ENCODE measurements around the gene PCID2. TPM values are rescaled to one million over a fixed set of nuclear protein-coding genes. Genes with fewer than 3 reads are reported as not detected.

PCID2 gene
- total and polyA plus RNA-seq, 2 of the 13 experiments (the other 11 are each of a cell fraction or from before 2014, with no cell fraction given), result 65.0 to 111 TPM

DNA sequence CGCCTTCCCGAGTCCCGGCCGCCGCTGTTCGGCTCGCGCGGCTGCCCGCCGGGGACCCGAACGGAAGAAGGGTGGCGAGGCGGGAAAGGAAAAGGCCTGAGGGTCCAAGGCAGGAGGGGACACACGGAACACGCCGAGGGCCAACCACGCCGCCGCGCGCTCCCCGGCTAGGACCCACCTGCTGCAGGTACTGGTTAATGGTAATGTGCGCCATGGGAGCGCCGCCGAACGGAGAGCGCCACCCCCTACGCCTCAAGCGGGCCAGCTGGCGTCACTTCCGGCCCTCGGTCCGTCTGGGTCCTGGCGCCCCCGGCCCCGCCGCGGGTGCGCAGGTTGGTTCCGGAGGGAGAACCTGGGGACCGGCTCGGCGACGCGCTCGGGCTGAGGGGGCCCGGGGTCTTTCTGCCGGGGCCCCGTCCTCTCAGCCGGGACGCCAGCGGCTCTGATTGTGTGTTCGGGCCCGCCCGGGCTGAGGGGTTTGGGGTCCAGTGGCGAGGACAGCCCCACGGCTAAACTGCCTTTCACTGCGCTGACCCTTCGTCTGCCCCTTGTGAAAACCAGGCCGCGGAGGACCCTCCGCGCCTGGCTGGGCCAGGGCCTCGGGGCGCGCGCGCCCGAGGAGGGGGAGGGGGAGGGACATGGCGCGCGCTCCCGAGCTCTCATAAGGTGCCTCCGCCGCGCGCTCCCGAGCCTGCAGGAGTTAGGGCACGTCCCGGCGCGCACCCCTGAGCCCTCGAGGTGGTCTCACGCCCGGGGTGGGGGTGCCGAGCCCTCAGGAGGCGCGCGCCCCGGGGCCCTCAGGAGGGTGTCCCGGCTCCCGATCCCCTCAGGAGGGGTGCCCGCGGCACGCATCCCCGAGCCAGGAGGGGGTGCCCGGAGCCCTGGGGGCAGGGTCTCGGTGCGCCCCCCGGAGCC is at the start of gene PCID2 (continued):
- TF ChIP-seq, protein P1, sequence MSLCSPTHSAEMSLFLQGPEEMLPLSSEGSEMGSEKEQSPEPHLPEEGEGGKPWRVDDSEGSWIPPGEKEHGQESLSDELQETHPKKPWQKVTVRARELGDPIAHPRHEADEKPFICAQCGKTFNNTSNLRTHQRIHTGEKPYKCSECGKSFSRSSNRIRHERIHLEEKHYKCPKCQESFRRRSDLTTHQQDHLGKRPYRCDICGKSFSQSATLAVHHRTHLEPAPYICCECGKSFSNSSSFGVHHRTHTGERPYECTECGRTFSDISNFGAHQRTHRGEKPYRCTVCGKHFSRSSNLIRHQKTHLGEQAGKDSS (CRISPR knock-in tag; IDR thresholded peaks at IDR 0.05; ENCODE audit: borderline replicate concordance, low read depth), result peak; percentile 92
- TF ChIP-seq HDAC6 (IDR thresholded peaks at IDR 0.05; ENCODE audit: low read depth, low read length), result no peak
- TF ChIP-seq KAT8 (CRISPR knock-in tag; IDR thresholded peaks at IDR 0.05), result peak; percentile 97
- TF ChIP-seq MAF1 (CRISPR knock-in tag; IDR thresholded peaks at IDR 0.05; ENCODE audit: borderline replicate concordance), result peak; percentile 94
- no peak for TF ChIP-seq JUNB (CRISPR knock-in tag; IDR thresholded peaks at IDR 0.05; ENCODE audit: borderline replicate concordance)
- peak; percentile 68; the same call in 1 of the 2 replicates for TF ChIP-seq ZBTB42 (CRISPR knock-in tag; IDR thresholded peaks at IDR 0.05)
- TF ChIP-seq RFX3 (CRISPR knock-in tag; IDR thresholded peaks at IDR 0.05), result no peak
- no peak for TF ChIP-seq ARNT (IDR thresholded peaks at IDR 0.05)
- TF ChIP-seq ZSCAN30 (CRISPR knock-in tag; IDR thresholded peaks at IDR 0.05), result 0 out of 2 replicates have a peak, but pooled peaks have one; percentile 47
- TF ChIP-seq ZNF614 (CRISPR knock-in tag; IDR thresholded peaks at IDR 0.05; ENCODE audit: borderline replicate concordance), result peak; percentile 97
- peak; percentile 84; the same call in 1 of the 2 replicates for TF ChIP-seq ZNF713 (CRISPR knock-in tag; IDR thresholded peaks at IDR 0.05)
- TF ChIP-seq, protein P2, sequence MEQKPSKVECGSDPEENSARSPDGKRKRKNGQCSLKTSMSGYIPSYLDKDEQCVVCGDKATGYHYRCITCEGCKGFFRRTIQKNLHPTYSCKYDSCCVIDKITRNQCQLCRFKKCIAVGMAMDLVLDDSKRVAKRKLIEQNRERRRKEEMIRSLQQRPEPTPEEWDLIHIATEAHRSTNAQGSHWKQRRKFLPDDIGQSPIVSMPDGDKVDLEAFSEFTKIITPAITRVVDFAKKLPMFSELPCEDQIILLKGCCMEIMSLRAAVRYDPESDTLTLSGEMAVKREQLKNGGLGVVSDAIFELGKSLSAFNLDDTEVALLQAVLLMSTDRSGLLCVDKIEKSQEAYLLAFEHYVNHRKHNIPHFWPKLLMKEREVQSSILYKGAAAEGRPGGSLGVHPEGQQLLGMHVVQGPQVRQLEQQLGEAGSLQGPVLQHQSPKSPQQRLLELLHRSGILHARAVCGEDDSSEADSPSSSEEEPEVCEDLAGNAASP (CRISPR knock-in tag; IDR thresholded peaks at IDR 0.05; ENCODE audit: borderline replicate concordance), result peak; percentile 41; the same call in 1 of the 2 replicates
- TF ChIP-seq ZNF101 (CRISPR knock-in tag; IDR thresholded peaks at IDR 0.05; ENCODE audit: borderline replicate concordance, low read depth), result no peak
- peak; percentile 96 for TF ChIP-seq IRF2 (CRISPR knock-in tag; IDR thresholded peaks at IDR 0.05)
- TF ChIP-seq MEIS1 (CRISPR knock-in tag; IDR thresholded peaks at IDR 0.05; ENCODE audit: borderline replicate concordance), result no peak
- no peak for TF ChIP-seq CC2D1A (CRISPR knock-in tag; IDR thresholded peaks at IDR 0.05)
- no peak for TF ChIP-seq HHEX (CRISPR knock-in tag; IDR thresholded peaks at IDR 0.05)
- peak; percentile 100 for TF ChIP-seq GABPB1 (CRISPR knock-in tag; IDR thresholded peaks at IDR 0.05)
- no peak for TF ChIP-seq ZNF720 (CRISPR knock-in tag; IDR thresholded peaks at IDR 0.05)
- no peak; the same call in 1 of the 2 replicates for TF ChIP-seq MED13 (CRISPR knock-in tag; IDR thresholded peaks at IDR 0.05)
- TF ChIP-seq, protein P3, sequence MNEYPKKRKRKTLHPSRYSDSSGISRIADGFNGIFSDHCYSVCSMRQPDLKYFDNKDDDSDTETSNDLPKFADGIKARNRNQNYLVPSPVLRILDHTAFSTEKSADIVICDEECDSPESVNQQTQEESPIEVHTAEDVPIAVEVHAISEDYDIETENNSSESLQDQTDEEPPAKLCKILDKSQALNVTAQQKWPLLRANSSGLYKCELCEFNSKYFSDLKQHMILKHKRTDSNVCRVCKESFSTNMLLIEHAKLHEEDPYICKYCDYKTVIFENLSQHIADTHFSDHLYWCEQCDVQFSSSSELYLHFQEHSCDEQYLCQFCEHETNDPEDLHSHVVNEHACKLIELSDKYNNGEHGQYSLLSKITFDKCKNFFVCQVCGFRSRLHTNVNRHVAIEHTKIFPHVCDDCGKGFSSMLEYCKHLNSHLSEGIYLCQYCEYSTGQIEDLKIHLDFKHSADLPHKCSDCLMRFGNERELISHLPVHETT (CRISPR knock-in tag; conservative IDR thresholded peaks at IDR 0.05), result peak; percentile 99
- peak; percentile 75; the same call in 1 of the 2 replicates for TF ChIP-seq ZNF260 (CRISPR knock-in tag; IDR thresholded peaks at IDR 0.05; ENCODE audit: borderline replicate concordance, low read depth)
- TF ChIP-seq PHF5A (CRISPR knock-in tag; IDR thresholded peaks at IDR 0.05; ENCODE audit: low read depth, unreplicated experiment), result peak; percentile 88
- no peak; the same call in 1 of the 2 replicates for TF ChIP-seq ZNF343 (CRISPR knock-in tag; IDR thresholded peaks at IDR 0.05)
- TF ChIP-seq CEBPB (IDR thresholded peaks at IDR 0.05; ENCODE audit: borderline replicate concordance, low read depth, low read length), result no peak
- TF ChIP-seq, protein P4, sequence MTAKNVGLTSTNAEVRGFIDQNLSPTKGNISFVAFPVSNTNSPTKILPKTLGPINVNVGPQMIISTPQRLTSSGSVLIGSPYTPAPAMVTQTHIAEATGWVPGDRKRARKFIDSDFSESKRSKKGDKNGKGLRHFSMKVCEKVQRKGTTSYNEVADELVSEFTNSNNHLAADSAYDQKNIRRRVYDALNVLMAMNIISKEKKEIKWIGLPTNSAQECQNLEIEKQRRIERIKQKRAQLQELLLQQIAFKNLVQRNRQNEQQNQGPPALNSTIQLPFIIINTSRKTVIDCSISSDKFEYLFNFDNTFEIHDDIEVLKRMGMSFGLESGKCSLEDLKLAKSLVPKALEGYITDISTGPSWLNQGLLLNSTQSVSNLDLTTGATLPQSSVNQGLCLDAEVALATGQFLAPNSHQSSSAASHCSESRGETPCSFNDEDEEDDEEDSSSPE (CRISPR knock-in tag; IDR thresholded peaks at IDR 0.05), result peak; percentile 83

Data from HepG2 (cell line).